NK-92 (cell line): ENCODE data around the gene BCL2L1.
"Not testable (repeated sequence)": the region's sequence is repeated elsewhere in the genome, so short reads cannot be mapped to it uniquely, and the experiment has no call there.

Experiments
- DNase-seq: peaks from one replicate; lab custom pipeline; 2025; ENCODE audit not compliant: unreplicated experiment; lab: John Stamatoyannopoulos, UW

BCL2L1 gene

GRCh38 chr20:31722257-31723068 lies at the start of gene BCL2L1:
BCL2L1 (minus strand) TSS chr20:31722868; CDS start chr20:31722218, 650 bp downstream.
- no peak for DNase-seq

GRCh38 chr20:31770243-31770642 lies 47.6 kb upstream of the BCL2L1 start:
- no peak for DNase-seq

- no peak for DNase-seq
These were observed 47.0 kb upstream of the BCL2L1 start for GRCh38 chr20:31769681-31770080.

- no peak for DNase-seq
These were observed 45.1 kb upstream of the BCL2L1 start for GRCh38 chr20:31767805-31768204.

GRCh38 chr20:31764641-31765305 lies 42.1 kb upstream of the BCL2L1 start:
- no peak for DNase-seq

- DNase-seq, result no peak
These were observed 38.0 kb upstream of the BCL2L1 start for GRCh38 chr20:31760519-31761240.

- no peak for DNase-seq
These were observed 37.3 kb upstream of the BCL2L1 start for GRCh38 chr20:31759836-31760518.

- no peak for DNase-seq
These were observed 36.3 kb upstream of the BCL2L1 start for GRCh38 chr20:31758991-31759390.

GRCh38 chr20:31758521-31758920 lies 35.9 kb upstream of the BCL2L1 start:
- no peak for DNase-seq

- no peak for DNase-seq
These were observed 34.6 kb upstream of the BCL2L1 start for GRCh38 chr20:31757254-31757653.

- DNase-seq, result no peak
These were observed 28.5 kb upstream of the BCL2L1 start for GRCh38 chr20:31751126-31751525.

GRCh38 chr20:31749223-31749622 lies 26.6 kb upstream of the BCL2L1 start:
- no peak for DNase-seq

GRCh38 chr20:31747640-31748039 lies 25.0 kb upstream of the BCL2L1 start:
- DNase-seq, result no peak

GRCh38 chr20:31747028-31747427 lies 24.4 kb upstream of the BCL2L1 start:
- DNase-seq, result not testable (repeated sequence)

- no peak for DNase-seq
These were observed 23.6 kb upstream of the BCL2L1 start for GRCh38 chr20:31746068-31746878.

- no peak for DNase-seq
These were observed 18.1 kb upstream of the BCL2L1 start for GRCh38 chr20:31740656-31741323.

GRCh38 chr20:31740208-31740607 lies 17.5 kb upstream of the BCL2L1 start:
- DNase-seq, result no peak

GRCh38 chr20:31739550-31739977 lies 16.9 kb upstream of the BCL2L1 start:
- DNase-seq, result no peak

- peak; percentile 40 for DNase-seq
These were observed 16.3 kb upstream of the BCL2L1 start, which contains the start of gene TPX2 for GRCh38 chr20:31738729-31739549. TPX2 (plus strand) TSS chr20:31739290; CDS start chr20:31757477, 18,187 bp downstream.
